GM21515 (cell line): Measurements from ENCODE around the gene C1GALT1.
"Not testable (repeated sequence)": the region's sequence is repeated elsewhere in the genome, so short reads cannot be mapped to it uniquely, and the experiment has no call there.

Experiments
- ATAC-seq: cut with Tn5 transposase; IDR thresholded peaks from one replicate; pipeline ENCODE4 v1.9.1; 2021; ENCODE audit not compliant: unreplicated experiment

C1GALT1 gene

DNA sequence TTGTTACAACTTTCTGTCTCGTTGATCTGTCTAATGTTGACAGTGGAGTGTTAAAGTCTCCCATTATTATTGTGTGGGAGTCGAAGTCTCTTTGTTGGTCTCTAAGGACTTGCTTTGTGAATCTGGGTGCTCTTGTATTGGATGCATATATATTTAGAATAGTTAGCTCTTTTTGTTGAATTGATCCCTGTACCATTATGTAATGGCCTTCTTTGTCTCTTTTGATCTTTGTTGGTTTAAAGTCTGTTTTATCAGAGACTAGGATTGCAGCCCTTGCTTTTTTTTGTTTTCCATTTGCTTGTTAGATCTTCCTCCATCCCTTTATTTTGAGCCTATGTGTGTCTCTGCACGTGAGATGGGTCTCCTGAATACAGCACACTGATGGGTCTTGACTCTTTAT is 17.2 kb downstream of the C1GALT1 start:
- not testable (repeated sequence) for ATAC-seq

DNA sequence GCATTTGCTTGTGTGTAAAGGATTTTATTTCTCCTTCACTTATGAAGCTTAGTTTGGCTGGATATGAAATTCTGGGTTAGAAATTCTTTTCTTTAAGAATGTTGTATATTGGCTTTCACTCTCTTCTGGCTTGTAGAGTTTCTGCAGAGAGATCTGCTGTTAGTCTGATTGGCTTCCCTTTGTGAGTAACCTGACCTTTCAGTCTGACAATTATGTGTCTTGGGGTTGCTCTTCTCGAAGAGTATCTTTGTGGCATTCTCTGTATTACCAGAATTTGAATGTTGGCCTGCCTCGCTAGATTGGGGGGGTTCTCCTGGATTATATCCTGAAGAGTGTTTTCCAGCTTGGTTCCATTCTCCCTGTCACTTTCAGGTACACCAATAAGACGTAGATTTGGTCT is 17.9 kb downstream of the C1GALT1 start:
- ATAC-seq, result not testable (repeated sequence)

DNA sequence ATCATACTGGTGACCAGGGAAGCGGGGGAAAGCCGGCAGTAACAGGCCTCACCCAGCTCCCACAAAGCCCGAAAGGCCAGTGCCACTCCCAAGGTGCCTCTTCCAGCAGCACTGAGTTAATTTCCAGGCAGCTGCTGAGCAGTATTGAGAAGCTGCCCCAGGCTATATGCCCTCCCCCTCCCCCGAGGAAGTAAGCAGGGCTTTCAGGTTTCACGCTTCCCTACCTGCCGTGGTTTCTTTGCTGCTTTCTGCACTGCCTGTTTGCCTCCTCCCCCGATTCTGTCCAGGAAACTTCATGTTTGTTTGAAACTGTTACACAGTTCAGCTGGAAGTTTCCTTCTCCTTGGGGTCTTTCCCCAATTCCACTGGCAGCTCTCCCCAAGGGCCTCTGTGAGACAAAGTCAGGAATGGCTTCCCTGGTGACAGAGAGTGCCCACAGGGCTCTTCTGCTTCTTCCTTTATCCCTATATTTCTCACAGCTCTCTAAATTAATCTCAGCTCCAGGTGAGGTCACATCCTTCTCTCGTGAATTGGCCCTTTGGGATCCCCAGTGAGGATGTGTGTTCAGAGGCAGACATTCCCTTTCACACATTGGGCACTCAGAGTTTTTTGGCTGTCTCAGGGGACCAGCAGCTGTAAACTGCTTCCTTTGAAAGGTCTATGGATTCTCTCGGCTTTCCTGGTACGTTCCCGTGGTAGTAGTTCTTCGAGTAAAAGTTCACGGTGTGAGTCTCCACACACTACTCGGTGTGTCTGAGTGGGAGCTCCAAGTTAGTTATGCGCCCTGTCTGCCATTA is 19.4 kb downstream of the C1GALT1 start:
- ATAC-seq, result peak; percentile 98

DNA sequence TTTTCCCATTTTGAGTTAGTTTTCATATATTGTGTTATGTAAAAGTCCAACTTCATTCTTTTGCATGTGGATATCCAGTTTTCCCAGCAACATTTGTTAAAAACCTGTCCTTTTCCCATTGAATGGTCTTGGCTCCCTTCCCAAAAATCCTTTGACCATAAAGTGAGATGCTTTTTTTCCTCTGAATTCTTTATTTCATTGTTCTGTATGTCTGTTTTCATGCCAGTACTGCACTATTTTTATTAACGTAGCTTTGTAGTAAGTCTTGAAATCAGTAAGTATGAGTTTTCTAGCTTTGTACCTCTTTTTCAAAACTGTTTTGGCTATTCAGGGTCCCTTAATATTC is 20.0 kb downstream of the C1GALT1 start:
- ATAC-seq, result no peak

DNA sequence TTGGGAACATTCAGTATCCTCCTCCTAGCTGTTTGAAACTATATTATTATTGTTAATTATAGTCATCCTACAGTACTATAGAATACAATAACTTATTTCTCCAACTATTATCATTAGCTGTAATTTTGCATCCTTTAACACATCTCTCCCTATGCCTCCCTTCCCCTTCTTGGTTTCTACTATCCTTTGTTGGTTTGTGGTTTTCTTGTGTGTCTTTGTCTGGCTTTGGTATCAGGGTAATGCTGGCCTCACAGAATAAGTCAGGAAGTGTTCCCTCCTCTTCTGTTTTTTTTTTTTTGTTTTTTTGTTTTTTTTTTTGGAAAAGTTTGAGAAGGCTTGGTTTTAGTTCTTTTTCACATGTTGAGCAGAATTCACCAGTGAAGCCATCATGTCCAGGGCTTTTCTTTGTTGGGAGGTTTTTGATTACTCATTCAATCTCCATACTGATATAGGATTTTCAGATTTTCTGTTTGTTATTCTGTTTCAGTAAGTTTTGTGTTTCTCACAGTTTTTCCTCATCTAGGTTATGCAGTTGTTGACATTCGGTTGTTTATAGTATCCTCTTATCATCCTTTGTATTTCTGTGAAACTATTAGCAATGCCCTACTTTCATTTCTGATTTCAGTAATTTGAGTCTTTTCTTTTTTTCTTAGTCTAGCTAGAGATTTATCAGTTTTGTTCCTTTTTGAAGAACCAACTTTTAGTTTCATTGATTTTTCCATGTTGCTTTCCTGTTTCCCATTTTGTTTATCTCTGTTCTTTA is 21.6 kb downstream of the C1GALT1 start:
- ATAC-seq, result no peak

DNA sequence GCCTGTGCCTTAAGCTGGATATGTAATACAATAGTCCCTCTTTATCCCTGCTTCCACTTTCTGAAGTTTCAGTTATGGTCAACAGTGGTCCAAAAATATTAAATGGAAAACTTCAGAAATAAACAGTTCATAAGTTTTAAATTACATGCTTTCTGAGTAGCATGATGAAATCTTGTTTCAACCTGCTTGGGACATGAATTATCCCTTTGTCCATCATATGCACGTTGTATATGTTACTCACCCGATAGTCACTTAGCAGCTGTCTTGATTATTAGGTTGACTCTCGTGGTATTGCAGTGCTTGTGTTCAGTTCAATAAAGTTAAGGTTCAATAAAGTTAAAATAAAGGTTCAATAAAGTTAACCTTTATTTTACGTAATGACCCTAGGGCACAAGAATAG is 25.5 kb downstream of the C1GALT1 start:
- no peak for ATAC-seq

DNA sequence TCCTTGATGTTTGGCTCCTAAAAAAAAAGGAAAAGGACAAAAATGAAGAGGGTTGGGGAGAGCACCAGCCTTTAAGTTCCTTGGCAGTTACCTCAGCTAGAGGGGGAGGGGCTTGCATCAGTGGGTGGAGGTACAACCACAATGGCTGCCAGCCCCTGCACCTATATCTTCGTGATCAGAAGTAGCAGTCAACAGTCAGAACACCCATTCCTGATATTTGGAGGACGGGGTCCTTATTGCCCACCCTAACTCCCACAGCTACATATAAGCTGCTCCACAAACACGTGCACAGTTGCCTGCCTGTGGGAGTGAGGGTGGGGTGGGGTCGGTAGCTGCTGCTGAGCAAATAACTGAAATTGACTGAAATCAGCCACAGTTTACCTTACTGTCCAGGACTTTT is 26.2 kb downstream of the C1GALT1 start:
- ATAC-seq, result no peak

DNA sequence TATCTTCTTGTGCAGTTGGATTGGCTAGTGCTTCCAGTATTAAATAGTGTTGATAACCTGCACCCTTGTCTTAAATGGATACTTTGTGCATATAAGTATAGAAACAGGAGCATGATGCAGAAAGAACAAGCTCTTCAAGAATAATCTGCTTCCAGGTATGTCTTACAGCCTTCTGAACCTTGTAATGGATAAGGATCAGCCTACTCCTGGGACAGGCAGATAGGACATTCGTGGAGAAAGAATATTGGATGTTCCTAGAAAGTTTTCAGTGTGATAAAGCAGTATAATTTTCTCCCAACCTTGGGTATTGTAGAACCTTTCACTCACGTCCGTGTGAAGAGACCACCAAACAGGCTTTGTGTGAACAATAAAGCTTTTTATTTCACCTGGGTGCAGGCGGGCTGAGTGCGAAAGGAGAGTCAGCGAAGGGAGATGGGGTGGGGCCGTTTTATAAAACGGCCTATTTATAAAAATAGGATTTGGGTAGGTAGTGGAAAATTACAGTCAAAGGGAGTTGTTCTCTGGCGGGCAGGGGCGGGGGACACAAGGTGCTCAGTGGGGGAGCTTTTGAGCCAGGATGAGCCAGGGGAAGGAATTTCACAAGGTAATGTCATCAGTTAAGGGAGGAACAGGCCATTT is 27.2 kb downstream of the C1GALT1 start:
- no peak for ATAC-seq

DNA sequence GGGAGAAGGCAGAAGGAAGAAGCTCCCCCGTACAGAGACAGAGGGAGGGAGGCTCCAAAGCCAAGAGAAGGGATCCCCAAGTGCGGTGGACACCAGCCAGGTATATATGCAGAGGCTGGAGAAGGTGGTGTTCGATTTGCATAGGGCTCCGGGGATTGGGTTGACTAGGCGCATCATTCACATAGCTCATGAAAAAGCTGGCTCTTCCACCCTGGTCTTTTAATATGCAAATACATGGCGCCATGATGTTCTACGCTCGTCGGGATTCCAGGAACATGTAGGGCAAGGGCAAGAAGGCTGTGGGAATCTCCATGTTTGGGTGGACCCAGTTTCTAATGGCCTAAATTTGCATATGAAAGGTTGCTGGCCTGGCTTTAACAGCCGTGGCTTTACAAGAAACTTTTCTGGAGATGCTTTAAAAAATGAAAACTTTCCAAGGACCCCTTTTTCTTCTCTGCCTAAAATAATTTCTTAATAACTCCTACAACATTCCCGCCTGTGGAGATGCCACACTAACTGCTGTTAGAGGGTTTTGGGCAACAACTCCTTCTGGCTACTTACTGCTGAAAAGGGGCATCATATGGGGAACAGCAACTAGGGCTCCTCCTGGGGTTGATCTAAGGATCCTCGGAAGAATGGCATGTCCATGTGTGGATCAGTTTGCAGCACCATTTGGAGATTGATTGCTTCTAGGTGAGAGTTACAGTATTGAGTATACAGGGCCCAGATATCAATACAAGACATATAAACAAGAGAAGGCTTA is 28.3 kb downstream of the C1GALT1 start:
- ATAC-seq, result no peak

DNA sequence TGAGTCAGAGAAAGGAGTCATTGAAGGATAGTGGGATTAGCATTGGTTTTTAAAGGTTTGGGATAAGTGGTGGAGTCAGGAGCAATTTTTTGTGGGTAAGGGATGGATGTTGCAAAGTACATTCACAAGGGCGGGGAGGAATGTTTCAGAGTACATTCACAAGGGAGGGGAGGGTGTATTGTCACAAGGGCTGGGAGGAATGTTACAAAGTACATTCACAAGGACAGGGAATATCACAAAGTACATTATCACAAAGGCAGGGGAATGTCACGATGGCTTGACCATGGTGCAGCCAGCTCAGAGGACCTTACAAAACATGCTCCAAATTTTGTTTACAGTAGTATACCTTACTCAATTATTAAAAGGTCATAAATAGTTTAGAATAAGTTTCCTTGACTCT is 30.3 kb downstream of the C1GALT1 start:
- no peak for ATAC-seq

DNA sequence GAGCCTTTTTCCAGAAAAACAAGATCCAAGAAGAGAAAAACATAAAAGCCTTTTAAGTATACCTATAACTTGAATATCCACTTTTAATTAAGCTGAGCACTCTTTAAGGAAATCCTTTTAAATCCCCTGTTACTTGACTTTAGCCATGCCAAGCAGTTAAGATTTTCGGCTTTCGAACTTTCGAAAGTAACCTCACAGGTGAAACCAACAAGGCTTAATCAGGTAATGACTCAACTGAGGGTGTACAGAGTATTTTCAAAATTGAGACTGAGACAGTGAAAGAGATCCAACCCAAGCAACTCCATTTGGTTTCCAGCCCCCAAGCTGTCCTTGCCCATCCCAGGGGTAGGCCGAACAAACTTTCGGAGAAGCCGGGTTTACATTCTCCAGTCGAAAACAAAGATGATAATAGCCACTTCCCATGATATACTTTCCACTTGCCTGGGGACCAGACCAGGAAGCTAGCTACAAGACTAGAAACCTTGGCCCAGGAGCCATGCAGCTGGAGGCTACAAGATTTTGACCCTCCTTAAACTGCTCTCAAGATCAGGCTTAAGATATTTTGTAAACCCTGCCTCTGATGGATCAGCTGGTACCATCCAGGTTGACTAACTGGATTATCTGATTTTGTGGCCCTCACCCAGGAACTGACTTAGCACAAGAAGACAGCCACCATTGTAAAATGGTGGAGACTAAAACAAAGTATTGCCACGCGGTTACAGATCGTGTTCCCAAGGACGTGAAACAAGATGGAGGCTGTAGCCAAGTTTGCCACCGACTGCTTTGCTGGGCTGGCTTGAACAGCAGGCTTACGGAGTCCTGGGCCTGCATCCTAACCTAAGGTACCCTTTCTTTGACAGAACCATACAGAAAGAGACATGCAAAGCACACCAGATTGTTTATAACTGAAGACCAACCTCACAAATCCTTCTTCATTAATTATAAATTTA is 32.3 kb downstream of the C1GALT1 start:
- ATAC-seq, result no peak

DNA sequence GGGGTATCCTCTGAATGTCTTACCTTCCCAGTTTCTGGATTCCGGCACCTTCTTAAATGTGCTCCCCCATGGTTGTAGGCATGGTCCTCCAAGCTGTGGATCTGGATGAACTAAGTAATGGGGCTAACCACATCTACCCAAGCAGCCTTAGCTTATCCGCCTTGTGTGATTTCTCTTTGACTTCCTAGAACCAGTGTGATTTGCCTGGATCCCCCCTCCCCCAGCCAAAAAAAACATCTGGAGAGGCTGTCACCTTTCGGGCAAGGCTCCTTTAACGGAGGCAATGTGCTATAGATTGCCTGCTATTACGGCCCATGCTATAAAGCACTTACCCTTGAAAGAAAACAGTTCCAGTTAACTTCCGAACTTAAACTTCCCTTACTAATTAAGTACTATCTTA is 33.9 kb downstream of the C1GALT1 start:
- ATAC-seq, result no peak

DNA sequence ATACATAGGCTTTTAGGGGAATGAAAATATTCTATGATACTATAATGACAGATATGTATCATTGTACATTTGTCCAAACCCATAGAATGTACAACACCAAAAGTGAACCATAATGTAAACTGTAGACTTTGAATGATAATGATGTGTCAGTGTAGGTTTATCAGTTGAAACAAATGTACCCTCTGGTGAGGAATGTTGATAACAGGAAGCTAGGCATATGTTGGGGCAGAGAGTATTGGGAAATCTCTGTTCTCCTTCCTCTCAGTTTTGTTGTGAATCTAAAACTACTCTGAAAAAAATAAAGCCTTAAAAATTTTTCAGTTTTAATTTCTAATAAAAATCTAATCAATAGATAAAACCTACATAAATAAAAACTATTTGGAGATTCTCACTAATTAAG is 36.9 kb downstream of the C1GALT1 start:
- no peak for ATAC-seq

DNA sequence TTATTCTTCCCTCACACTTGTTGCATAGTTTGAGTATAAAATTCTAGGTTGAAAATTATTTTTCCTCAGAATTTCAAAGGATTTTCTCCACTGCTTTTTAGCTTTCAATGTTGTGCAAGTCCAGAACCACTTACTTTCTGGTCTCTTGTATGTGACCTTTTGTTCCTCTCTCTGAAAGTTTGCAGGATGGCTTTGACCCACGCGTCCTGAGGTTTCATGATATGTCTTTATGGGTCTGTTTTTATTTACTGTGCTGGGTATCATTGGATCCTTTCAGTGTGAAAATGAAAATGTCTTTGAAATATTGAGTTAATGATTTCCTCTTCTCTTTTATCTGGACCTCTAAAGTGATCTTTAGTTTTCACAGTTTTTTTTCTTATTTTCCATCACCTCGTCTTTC is 38.5 kb downstream of the C1GALT1 start:
- ATAC-seq, result no peak

DNA sequence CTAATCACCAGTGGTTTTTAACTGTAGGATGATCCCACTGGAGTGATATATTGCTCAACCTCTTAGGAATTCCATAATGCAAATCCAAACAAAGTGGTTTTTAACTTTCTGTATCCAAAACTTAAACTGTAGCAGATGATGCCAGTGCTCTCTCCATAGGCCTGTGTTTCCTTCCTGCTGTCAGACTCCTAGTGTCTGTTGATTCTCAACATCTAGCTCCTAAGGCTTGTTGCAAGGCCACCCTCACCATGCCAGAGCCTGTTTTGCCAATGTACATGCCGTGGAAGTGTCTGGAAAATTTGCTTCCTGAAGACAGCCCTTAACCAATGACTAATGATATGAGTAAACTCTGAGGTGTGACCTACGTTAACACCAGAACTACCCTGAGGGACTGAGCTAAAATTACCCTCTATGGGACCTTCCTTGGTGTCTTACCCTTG is 39.3 kb downstream of the C1GALT1 start:
- no peak for ATAC-seq

DNA sequence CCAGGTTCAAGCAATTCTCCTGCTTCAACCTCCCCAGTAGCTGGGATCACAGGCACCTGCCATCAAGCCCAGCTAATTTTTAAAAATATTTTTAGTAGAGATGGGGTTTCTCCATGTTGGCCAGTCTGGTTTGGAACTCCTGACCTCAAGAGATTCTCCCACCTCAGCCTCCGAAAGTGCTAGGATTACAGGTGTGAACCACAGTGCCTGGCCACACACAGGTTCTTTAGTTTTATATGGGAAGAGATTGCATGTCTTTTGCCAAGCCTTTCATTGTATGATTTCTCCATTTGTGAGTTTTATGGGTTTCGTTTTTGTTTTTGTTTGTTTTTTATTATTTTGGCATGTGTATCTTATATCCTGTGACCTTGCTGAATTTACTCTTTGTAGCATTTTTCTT is 40.9 kb downstream of the C1GALT1 start:
- ATAC-seq, result no peak

DNA sequence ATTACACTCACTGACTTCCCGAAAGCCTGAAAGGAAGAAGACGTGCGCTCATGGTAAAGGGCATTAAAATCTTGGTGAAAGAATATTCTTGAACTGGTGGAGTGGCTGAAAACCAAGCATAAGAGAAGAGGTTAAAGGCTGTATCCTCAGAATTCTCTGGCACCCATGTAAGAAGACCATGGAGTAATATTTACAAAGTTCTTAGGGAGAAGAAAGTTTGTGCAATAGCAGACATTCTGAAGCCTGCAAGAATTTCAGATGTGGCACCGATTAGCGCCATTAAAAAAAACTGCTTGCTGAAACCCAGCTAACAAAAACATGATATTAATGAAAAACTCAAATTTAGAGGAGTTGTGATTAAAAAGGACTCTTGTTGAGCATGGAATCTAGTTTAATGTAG is 44.1 kb downstream of the C1GALT1 start:
- no peak for ATAC-seq

DNA sequence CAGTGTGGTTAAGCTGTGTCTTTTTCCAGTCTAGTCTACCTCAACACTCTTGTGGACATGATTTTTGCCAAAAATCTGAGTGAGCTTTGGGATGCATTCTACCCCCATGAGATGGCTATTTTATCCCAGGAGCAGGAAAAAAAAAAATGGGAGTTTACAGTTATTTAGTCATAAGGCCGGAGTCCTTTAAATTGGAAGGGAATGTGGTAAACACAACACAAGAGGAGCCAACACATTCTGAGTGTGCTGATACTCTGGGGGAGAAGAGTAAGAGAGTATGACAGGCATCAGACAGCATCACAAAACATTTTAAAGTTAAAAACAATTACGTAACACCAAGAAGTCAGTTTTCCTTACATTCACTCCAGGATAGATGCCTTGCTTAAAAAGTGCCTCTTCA is 46.1 kb downstream of the C1GALT1 start:
- ATAC-seq, result no peak

DNA sequence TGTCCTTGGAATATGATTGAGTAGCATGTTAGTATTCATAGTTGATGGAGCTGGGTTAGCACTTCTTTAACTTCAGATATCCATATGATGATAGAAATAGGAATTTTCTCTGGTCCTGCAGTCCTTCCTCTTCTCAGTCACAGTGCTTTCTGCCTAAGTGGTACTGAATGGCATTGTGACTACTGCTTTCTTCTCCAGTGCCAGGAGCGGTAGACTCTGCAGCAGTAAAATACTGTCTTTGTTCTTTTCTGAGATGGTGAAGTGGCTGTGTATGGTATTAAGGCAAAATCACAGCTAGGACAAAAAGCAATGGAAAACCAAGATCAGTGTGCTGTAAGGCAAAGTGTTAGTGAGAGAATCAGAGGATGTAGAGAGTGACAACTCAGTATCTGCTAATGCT is 46.6 kb downstream of the C1GALT1 start:
- no peak for ATAC-seq

DNA sequence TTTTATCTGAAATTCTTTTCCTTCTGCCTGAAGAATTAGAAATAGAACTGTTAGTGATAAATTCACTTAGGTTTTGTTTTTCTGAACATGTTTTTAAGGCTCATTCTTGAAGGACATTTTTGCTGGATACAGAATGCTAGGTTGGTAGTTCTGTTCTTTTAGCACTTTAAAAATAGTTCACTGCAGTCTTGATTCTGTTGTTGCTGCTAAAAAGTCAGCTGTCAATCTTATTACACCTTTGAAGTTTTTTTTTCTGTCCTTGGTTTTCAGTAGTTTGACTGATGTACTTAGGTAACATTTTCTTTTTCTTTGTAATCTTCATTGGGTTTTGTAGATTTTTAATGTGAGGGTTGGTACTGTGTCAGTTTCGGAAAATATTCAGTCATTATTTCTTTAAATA is 48.7 kb downstream of the C1GALT1 start:
- ATAC-seq, result no peak
